Measurements from ENCODE around the gene F13B. TPM values are rescaled to one million over a fixed set of nuclear protein-coding genes. Genes with fewer than 3 reads are reported as not detected.
"Not testable (repeated sequence)": the region's sequence is repeated elsewhere in the genome, so short reads cannot be mapped to it uniquely, and the experiment has no call there.

The F13B gene
- total RNA-seq, 6 donors from 2014 or later: not detected

- Histone ChIP-seq H3K4me3 (no peak overlapping the region), H3K27ac (no peak overlapping the region), H3K36me3 (no peaks in the 10 kb centered on the region), H3K9me3 (no peaks in the 10 kb centered on the region), H3K27me3 (no peaks in the 10 kb centered on the region), H3K4me1 (no peaks in the 10 kb centered on the region)
- TF ChIP-seq EP300 (IDR thresholded peaks at IDR 0.05): no peak
- TF ChIP-seq CTCF (IDR thresholded peaks at IDR 0.05): no peak
- TF ChIP-seq POLR2AphosphoS5 (IDR thresholded peaks at IDR 0.05): no peak
- TF ChIP-seq POLR2A (IDR thresholded peaks at IDR 0.05): no peak
- no peak for DNase-seq
- 92 to 95% methylated on average over 3 of the region's 3 CpGs for WGBS, 2 donors
- ATAC-seq (ENCODE audit: low FRiP score in 2 of 2): no peak
Measured at GRCh38 chr1:197101978-197102377, 34.9 kb upstream of the F13B start.

GRCh38 chr1:197100677-197101076 is 33.6 kb upstream of the F13B start:
- WGBS, 2 donors: 89 to 100% methylated on average over 3 of the region's 3 CpGs

GRCh38 chr1:197099444-197099843 is 32.4 kb upstream of the F13B start:
- DNase-seq: no peak
- no peaks in the 10 kb centered on the region for H3K9me3 ChIP-seq
- no peaks in the 10 kb centered on the region for H3K36me3 ChIP-seq

More at GRCh38 chr1:197100677-197101076, 33.6 kb upstream of the F13B start:
- H3K4me3 ChIP-seq: no peak overlapping the region
- H3K27me3 ChIP-seq: no peaks in the 10 kb centered on the region
- H3K9me3 ChIP-seq: no peaks in the 10 kb centered on the region
- H3K4me1 ChIP-seq: no peaks in the 10 kb centered on the region
- no peak for DNase-seq
- no peak for TF ChIP-seq EP300 (IDR thresholded peaks at IDR 0.05)
- TF ChIP-seq POLR2A (IDR thresholded peaks at IDR 0.05): no peak
- no peak for TF ChIP-seq CTCF (IDR thresholded peaks at IDR 0.05)
- TF ChIP-seq POLR2AphosphoS5 (IDR thresholded peaks at IDR 0.05): no peak
- no peak for ATAC-seq (ENCODE audit: low FRiP score in 2 of 2)
- H3K27ac ChIP-seq: no peak overlapping the region
- H3K36me3 ChIP-seq: no peaks in the 10 kb centered on the region

GRCh38 chr1:197096971-197097370 is 29.9 kb upstream of the F13B start:
- not testable (repeated sequence) for H3K27me3 ChIP-seq; H3K4me1 ChIP-seq; H3K4me3 ChIP-seq; H3K27ac ChIP-seq; ATAC-seq (ENCODE audit: low FRiP score in 2 of 2); H3K36me3 ChIP-seq; DNase-seq; H3K9me3 ChIP-seq
- WGBS, 2 donors: 98 to 100% methylated on average over 2 of the region's 2 CpGs

More at GRCh38 chr1:197099444-197099843, 32.4 kb upstream of the F13B start:
- ATAC-seq (ENCODE audit: low FRiP score in 2 of 2): no peak
- no peaks in the 10 kb centered on the region for H3K27me3 ChIP-seq
- TF ChIP-seq CTCF (IDR thresholded peaks at IDR 0.05) (no peak), POLR2AphosphoS5 (IDR thresholded peaks at IDR 0.05) (no peak), EP300 (IDR thresholded peaks at IDR 0.05) (no peak), POLR2A (IDR thresholded peaks at IDR 0.05) (no peak)
- no peak overlapping the region for H3K4me3 ChIP-seq
- no peak overlapping the region for H3K27ac ChIP-seq
- H3K4me1 ChIP-seq: no peaks in the 10 kb centered on the region

GRCh38 chr1:197096137-197096536 is 29.1 kb upstream of the F13B start:
- no peak overlapping the region for H3K4me3 ChIP-seq
- DNase-seq (no peak), ATAC-seq (ENCODE audit: low FRiP score in 2 of 2) (no peak)
- H3K36me3 ChIP-seq: no peaks in the 10 kb centered on the region
- no peaks in the 10 kb centered on the region for H3K4me1 ChIP-seq
- 92 to 93% methylated on average over 1 of the region's 1 CpG for WGBS, 2 donors
- H3K27ac ChIP-seq: no peak overlapping the region
- TF ChIP-seq EP300 (IDR thresholded peaks at IDR 0.05): no peak
- TF ChIP-seq POLR2AphosphoS5 (IDR thresholded peaks at IDR 0.05): no peak
- no peak for TF ChIP-seq POLR2A (IDR thresholded peaks at IDR 0.05)
- no peak for TF ChIP-seq CTCF (IDR thresholded peaks at IDR 0.05)
- no peaks in the 10 kb centered on the region for H3K9me3 ChIP-seq
- H3K27me3 ChIP-seq: no peaks in the 10 kb centered on the region

Data from upper lobe of left lung (tissue), 6 donors.